Endodermal cell (in vitro differentiated cells): Measurements from ENCODE around the gene NXF1. TPM values are rescaled to one million over a fixed set of nuclear protein-coding genes. Genes with fewer than 3 reads are reported as not detected.

Source experiments
- DNase-seq: peaks from one replicate; pipeline ENCODE4 v3.0.0-alpha.2; 2017
- H3K27ac ChIP-seq: 2 replicates; pipeline ENCODE4 v1.5.1; 2013; ENCODE audit warnings: mild to moderate bottlenecking, low read depth, low read length, moderate library complexity
- H3K27me3 ChIP-seq: 2 replicates; pipeline ENCODE4 v1.6.1; 2013; ENCODE audit warnings: mild to moderate bottlenecking, low read length, moderate library complexity; ENCODE audit not compliant: insufficient read depth, control insufficient read depth, poor library complexity, severe bottlenecking
- H3K36me3 ChIP-seq: 2 replicates; pipeline ENCODE4 v1.7.0; 2013; ENCODE audit warnings: mild to moderate bottlenecking, low read length, moderate library complexity; ENCODE audit not compliant: control insufficient read depth, insufficient read depth
- H3K4me1 ChIP-seq: one replicate; pipeline ENCODE4 v1.7.0; 2013; ENCODE audit warnings: low read length; ENCODE audit not compliant: control insufficient read depth, insufficient read depth
- H3K4me3 ChIP-seq: 2 replicates; pipeline ENCODE4 v1.5.1; 2013; ENCODE audit warnings: mild to moderate bottlenecking, low read length, moderate library complexity
- H3K9ac ChIP-seq: 2 replicates; pipeline ENCODE4 v1.6.1; 2013; ENCODE audit warnings: mild to moderate bottlenecking, low read length, moderate library complexity; ENCODE audit not compliant: poor library complexity, severe bottlenecking; ENCODE audit errors: extremely low read depth
- H3K9me3 ChIP-seq: 2 replicates; pipeline ENCODE4 v1.6.1; 2013; ENCODE audit warnings: mild to moderate bottlenecking, low read length, moderate library complexity; ENCODE audit not compliant: control insufficient read depth
- H3K27ac Mint-ChIP-seq: 2 replicates; pipeline ENCODE4 v1.8.0; 2020; ENCODE audit warnings: mixed read lengths
- H3K27me3 Mint-ChIP-seq: 2 replicates; pipeline ENCODE4 v1.8.0; 2021; ENCODE audit warnings: mild to moderate bottlenecking, mixed read lengths; ENCODE audit not compliant: insufficient read depth
- H3K36me3 Mint-ChIP-seq: 2 replicates; pipeline ENCODE4 v1.8.0; 2020; ENCODE audit warnings: low read depth, mixed read lengths
- H3K4me1 Mint-ChIP-seq: 2 replicates; pipeline ENCODE4 v1.8.0; 2020; ENCODE audit warnings: mixed read lengths
- H3K4me3 Mint-ChIP-seq: 2 replicates; pipeline ENCODE4 v1.8.0; 2020; ENCODE audit warnings: mild to moderate bottlenecking, moderate library complexity, mixed read lengths
- H3K9me3 Mint-ChIP-seq: 2 replicates; pipeline ENCODE4 v1.8.0; 2020; ENCODE audit warnings: mild to moderate bottlenecking, mixed read lengths
- WGBS, 2 experiments: methylation state at CpG; one replicate each; pipeline versions ENCODE4 v1.1.5 to v1.1.7; 2013; ENCODE audit warnings: missing lambda C conversion rate in 2 of 2, mixed read lengths in 1 of 2; ENCODE audit not compliant: insufficient coverage in 1 of 2, insufficient read length in 1 of 2; 5-methylcytosine and 5-hydroxymethylcytosine counted together
- total RNA-seq, 2 donors: library from RNA; stranded (reverse); fragmentation: NEBNext Ultra II Directional in 1 of 2; extraction: Animal tissue kit (Norgen Biotek cat#: 25700) in 1 of 2; gene quantifications; 2 replicates in 1 of 2; 3 replicates in 1 of 2; pipeline ENCODE4 v1.2.1, GENCODE V29; 2021
- TF ChIP-seq, protein P1 (sequence below): fragments of 200-600 bp; sonication (generic); conservative IDR thresholded peaks from 2 replicates; pipeline ENCODE4 v1.5.0; 2021; ENCODE audit warnings: antibody characterized with exemption, mild to moderate bottlenecking

Gene NXF1
- total RNA-seq, 2 donors from 2014 or later, result 45.8 to 61.4 TPM

DNA sequence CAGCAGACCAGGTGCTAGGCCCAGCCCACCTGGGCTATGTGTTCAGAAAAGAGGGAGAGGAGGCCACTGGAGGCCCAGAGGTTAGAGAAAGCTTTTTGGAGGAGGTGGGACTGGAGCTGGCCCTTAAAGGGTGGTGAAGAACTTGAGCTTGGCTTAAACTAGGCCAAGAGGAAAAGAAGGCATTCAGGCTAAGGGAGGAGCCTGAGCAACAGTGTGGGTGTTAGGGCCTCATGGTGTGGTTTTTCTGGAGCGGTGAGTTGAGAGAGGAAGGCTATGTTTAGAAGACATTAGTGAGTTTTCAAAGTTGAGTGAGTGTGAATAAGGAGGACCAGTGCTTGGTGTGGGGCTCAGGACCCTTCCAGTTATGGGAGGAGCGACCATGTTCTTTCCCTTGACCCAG lies 27.9 kb downstream of the NXF1 start:
- no peaks in the 10 kb centered on the region for H3K9me3 Mint-ChIP-seq
- Histone ChIP-seq H3K27me3 (no peaks in the 10 kb centered on the region), H3K27ac (no peak overlapping the region), H3K9me3 (no peaks in the 10 kb centered on the region), H3K36me3 (peaks cover 41% of the 10 kb centered on the region), H3K4me3 (no peak overlapping the region), H3K9ac (no peak overlapping the region), H3K4me1 (no peaks in the 10 kb centered on the region)
- TF ChIP-seq, protein P1, sequence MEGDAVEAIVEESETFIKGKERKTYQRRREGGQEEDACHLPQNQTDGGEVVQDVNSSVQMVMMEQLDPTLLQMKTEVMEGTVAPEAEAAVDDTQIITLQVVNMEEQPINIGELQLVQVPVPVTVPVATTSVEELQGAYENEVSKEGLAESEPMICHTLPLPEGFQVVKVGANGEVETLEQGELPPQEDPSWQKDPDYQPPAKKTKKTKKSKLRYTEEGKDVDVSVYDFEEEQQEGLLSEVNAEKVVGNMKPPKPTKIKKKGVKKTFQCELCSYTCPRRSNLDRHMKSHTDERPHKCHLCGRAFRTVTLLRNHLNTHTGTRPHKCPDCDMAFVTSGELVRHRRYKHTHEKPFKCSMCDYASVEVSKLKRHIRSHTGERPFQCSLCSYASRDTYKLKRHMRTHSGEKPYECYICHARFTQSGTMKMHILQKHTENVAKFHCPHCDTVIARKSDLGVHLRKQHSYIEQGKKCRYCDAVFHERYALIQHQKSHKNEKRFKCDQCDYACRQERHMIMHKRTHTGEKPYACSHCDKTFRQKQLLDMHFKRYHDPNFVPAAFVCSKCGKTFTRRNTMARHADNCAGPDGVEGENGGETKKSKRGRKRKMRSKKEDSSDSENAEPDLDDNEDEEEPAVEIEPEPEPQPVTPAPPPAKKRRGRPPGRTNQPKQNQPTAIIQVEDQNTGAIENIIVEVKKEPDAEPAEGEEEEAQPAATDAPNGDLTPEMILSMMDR, result no peak
- H3K4me3 Mint-ChIP-seq, result no peak overlapping the region
- H3K27me3 Mint-ChIP-seq, result no peaks in the 10 kb centered on the region
- 93% methylated on average over 2 of the region's 2 CpGs; no CpG with 5 or more reads in 1 of the 2 experiments for WGBS, 2 experiments
- peak overlapping the region; percentile 3 for H3K27ac Mint-ChIP-seq
- no peak for DNase-seq
- peaks cover 4% of the 10 kb centered on the region for H3K4me1 Mint-ChIP-seq
- peaks cover 65% of the 10 kb centered on the region for H3K36me3 Mint-ChIP-seq

DNA sequence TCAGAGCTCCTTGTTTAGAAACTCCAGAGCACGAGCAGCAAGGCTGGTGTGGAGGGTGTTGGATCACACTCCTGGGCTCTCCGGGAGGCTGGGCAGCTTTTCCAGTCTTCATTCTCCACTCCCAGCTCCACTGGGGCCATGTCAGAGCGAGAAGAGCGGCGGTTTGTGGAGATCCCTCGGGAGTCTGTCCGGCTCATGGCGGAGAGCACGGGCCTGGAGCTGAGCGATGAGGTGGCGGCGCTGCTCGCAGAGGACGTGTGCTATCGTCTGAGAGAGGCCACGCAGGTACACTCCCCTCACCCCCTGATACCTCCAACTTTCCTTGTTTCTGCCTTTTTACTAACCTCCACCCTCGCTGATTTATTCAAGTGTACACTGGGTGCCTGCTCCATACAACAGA lies 29.6 kb downstream of the NXF1 start:
- Histone ChIP-seq H3K4me3 (no peak overlapping the region), H3K27ac (no peak overlapping the region), H3K36me3 (peaks cover 32% of the 10 kb centered on the region), H3K9ac (no peak overlapping the region), H3K4me1 (no peaks in the 10 kb centered on the region), H3K27me3 (no peaks in the 10 kb centered on the region), H3K9me3 (no peaks in the 10 kb centered on the region)
- 94 to 99% methylated on average over 13 to 17 of the region's 17 CpGs for WGBS, 2 experiments
- peaks cover 7% of the 10 kb centered on the region for H3K4me1 Mint-ChIP-seq
- peaks cover 53% of the 10 kb centered on the region for H3K36me3 Mint-ChIP-seq
- no peak overlapping the region for H3K4me3 Mint-ChIP-seq
- TF ChIP-seq, protein P1, result no peak
- peak overlapping the region; percentile 26 for H3K27ac Mint-ChIP-seq
- DNase-seq, result no peak
- H3K9me3 Mint-ChIP-seq, result no peaks in the 10 kb centered on the region
- H3K27me3 Mint-ChIP-seq, result no peaks in the 10 kb centered on the region

DNA sequence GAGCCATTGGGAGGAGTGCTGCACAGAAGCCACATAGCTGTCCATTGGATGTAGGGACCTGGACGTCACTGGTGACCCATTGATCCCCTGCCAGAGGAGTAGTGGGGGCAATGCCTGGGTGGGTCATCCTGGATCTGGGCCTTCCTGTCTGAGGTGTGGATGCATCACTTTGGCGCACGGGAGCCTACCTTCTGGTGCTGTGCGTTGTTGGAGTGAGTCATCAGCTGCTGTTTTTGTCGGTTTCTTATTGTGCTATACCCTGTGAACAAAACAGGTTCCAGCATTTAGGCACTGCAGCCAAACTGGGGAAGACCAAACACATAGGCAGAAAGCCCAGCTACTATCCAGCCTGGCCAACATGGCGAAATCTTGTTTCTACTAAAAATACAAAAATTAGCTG lies 30.8 kb downstream of the NXF1 start:
- no peaks in the 10 kb centered on the region for H3K9me3 ChIP-seq
- Mint-ChIP-seq H3K4me1 (peaks cover 15% of the 10 kb centered on the region), H3K9me3 (no peaks in the 10 kb centered on the region), H3K36me3 (peaks cover 45% of the 10 kb centered on the region), H3K4me3 (no peak overlapping the region), H3K27me3 (no peaks in the 10 kb centered on the region), H3K27ac (no peak overlapping the region)
- H3K4me1 ChIP-seq, result no peaks in the 10 kb centered on the region
- H3K4me3 ChIP-seq, result no peak overlapping the region
- 92 to 98% methylated on average over 5 to 6 of the region's 6 CpGs for WGBS, 2 experiments
- DNase-seq, result no peak
- no peak overlapping the region for H3K9ac ChIP-seq
- H3K27ac ChIP-seq, result no peak overlapping the region
- TF ChIP-seq, protein P1, result no peak
- H3K27me3 ChIP-seq, result no peaks in the 10 kb centered on the region
- peaks cover 24% of the 10 kb centered on the region for H3K36me3 ChIP-seq
